Measurements from ENCODE around the gene IAH1. TPM values are rescaled to one million over a fixed set of nuclear protein-coding genes. Genes with fewer than 3 reads are reported as not detected.
"Not testable (repeated sequence)": the region's sequence is repeated elsewhere in the genome, so short reads cannot be mapped to it uniquely, and the experiment has no call there.

Gene IAH1
- total RNA-seq, 1 experiment from 2014 or later, result 67.6 TPM

DNA sequence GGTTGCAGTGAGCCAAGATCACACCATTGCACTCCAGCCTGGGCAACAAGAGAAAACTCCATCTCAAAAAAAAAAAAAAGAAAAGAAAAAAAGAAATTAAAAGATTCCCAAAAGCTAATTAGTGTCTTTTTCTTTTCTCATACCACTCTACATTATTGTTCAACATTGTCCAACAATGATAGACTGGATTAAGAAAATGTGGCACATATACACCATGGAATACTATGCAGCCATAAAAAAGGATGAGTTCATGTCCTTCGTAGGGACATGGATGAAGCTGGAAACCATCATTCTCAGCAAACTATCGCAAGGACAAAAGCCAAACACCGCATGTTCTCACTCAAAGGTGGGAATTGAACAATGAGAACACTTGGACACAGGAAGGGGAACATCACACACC is 39.6 kb downstream of the IAH1 start:
- in situ Hi-C loops (cut with HindIII; ENCODE audit: low pct_unique_long_range_greater_than_20kb, low sequenced_read_pairs), result not testable (repeated sequence)

DNA sequence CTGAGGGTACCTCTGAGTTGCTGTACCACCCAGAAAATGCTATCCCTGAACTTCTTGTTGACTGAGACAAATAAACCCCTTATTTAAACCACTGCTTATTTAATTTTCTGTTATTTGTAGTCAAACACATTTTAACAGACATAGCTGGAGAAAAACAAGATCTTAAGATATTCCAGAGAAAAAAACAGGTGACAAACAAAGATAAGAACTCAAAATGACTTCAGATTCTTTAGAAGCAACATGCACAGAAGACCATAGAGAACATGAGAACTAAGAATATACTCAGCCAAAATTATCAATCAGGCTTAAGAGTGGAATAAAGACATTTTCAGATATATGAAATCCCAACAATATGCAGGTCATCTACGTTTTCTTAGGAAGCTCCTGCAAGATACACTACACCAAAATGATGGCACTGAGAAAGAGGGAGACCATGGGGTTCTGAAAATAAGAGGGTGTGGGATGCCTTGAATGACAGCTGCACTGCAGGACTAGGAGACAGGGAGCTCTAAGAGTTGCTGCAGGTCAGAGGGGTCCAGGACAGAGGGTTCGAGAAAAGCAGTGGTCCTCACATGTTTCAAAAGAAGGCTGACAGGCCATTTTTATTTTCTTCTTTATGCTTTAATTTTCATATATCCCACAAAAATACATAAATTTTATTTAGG is 42.9 kb downstream of the IAH1 start:
- in situ Hi-C loops (cut with HindIII; ENCODE audit: low pct_unique_long_range_greater_than_20kb, low sequenced_read_pairs), result no loop called here
- DNase-seq (ENCODE audit: low read depth, low spot score), result no peak

More for the DNA sequence above, 39.6 kb downstream of the IAH1 start:
- DNase-seq (ENCODE audit: low read depth, low spot score), result not testable (repeated sequence)

DNA sequence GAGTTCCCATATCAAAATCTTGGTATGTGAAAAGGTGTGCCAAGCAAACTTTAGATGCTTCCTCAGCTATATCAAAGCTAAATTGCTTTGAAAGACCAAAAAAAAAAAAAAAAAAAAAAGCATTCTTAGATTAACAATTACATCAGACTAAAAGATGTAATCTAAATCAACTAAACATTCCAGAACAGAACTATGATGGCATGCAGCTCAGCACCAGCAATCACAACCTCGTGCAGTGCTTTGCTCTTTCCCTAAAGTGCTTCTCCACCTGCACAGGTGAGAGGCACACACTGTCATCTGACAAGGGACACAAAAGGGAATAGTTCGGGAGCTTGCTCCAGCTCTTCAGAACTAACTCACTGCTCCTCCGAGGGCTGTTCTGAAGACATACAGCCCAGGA is 43.8 kb downstream of the IAH1 start:
- in situ Hi-C loops (cut with HindIII; ENCODE audit: low pct_unique_long_range_greater_than_20kb, low sequenced_read_pairs), result no loop called here
- DNase-seq (ENCODE audit: low read depth, low spot score), result no peak

DNA sequence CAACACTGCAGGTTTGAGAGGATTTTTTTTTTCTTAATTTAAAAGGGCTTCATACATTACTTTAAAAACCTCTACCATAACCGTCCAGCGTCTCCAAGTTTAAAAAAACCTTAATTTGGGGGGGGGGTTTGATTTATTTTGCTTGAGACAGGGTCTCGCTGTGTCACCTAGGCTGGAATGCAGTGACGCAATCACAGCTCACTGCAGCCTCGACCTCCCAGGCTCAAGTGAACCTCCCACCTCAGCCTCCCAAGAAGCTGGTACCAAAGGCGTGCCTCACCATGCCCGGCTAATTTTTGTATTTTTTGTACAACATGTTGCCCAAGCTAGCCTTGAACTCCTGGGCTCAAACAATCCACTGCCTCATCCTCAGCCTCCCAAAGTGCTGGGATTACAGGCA is 44.4 kb downstream of the IAH1 start:
- DNase-seq (ENCODE audit: low read depth, low spot score), result no peak
- in situ Hi-C loops (cut with HindIII; ENCODE audit: low pct_unique_long_range_greater_than_20kb, low sequenced_read_pairs), result no loop called here

DNA sequence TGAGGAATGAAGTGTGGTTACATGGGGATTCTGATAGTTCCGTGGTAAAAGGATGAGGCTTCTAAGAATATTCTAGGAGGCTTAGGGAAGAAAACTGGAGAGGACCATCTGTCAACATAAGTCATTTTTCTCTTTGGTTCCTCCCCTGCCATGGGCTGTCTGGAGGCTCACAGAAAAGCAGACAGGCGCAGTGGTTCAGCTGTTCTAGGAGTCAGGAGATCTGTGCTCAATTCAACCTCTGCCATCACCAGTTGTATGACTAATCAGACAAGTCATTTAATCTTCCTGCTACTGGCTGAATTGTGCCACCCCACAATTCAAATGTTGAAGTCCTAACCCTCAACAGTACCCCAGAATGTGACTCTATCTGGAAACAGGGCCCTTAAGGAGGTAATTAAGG is 44.9 kb downstream of the IAH1 start:
- in situ Hi-C loops (cut with HindIII; ENCODE audit: low pct_unique_long_range_greater_than_20kb, low sequenced_read_pairs), result no loop called here
- DNase-seq (ENCODE audit: low read depth, low spot score), result no peak

DNA sequence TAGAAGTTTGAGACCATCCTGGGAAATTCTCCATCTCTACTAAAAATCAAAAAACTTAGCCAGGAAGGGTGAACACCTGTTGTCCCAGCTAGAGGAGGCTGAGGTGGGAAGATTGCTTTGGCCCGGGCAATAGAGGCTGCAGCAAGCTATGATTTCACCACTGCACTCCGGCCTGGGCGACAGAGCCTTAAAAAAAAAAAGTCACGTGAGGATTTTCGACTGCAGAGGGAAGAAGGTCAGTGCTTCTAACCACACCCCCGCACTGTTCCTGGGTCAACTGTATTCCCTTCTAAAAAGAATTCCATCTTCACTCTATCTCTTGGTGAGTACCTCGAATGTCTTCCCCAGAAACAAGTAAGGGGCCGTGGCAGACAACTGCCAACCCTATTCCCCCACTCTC is 49.9 kb downstream of the IAH1 start:
- no peak for DNase-seq (ENCODE audit: low read depth, low spot score)
- in situ Hi-C loops (cut with HindIII; ENCODE audit: low pct_unique_long_range_greater_than_20kb, low sequenced_read_pairs), result no loop called here

DNA sequence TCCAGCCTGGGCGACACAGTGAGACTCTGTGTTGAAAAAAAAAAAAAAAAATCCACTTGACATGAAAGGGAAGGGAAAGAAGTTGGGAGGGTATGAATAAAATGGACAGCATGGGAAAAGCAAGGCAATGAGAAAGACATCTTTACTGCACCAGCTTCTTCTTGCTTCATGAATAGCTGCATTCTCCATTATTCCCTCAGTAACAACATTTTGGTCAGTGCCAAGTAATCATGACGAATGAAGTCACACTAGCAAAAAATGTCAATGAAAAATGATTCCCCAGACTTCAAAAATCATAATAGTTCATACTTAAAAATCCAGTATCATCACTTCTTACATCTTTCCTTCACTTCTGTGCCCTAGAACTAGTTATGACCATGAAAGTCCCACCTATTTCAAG is 50.9 kb downstream of the IAH1 start:
- peak; percentile 59 for DNase-seq (ENCODE audit: low read depth, low spot score)
- in situ Hi-C loops (cut with HindIII; ENCODE audit: low pct_unique_long_range_greater_than_20kb, low sequenced_read_pairs), result no loop called here

DNA sequence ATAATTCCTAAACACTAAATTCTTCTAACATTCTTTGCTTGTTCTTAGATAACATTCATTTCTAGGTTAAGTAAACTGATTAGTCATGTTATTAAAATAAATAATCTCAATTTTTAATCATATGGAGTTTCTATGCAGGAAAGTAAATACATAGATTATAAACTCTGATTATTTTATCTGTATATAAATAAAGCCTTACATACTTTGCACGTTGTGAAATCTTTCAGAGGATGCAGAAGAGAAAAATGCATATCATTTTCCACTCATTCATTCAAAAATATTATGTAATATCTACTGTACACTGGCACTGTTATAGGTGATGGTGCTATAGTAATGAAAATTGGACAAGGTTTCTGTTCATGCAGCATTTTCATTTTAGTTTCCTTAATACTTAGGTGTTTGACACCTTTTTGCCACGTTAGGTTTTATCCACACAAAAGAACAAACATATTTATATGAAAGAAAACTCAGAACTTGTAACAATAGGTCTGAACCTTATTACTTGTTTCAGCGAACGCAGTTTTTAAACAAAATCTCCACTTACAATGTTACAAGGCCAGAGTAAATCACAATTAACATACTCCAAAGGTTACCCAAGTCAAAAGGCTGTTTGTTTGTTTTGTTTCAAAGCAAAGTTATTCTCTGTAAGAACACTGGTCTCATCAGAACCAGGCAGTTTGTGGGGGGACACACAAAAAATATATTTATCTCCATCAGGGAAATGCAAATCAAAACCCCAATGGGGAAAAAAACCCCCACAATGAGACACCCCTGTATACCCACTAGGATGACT is 53.8 kb downstream of the IAH1 start:
- in situ Hi-C loops (cut with HindIII; ENCODE audit: low pct_unique_long_range_greater_than_20kb, low sequenced_read_pairs), result no loop called here
- no peak for DNase-seq (ENCODE audit: low read depth, low spot score)

DNA sequence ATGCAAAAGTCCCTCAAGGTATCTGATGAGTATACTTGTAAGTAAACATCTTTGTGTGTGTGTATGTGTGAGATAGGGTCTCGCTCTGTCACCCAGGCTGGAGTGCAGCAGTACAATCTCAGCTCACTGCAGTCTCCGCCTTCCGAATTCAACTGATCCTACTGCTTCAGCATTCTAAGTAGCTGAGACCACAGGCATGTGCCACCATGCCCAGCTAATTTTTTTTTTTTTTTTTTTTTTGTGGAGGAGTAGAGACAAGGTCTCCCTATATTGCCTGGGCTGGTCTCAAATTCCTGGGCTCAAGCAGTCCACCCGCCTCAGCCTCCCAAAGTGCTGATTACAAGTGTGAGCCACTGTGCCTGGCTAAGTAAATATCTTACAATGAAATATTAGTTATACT is 58.1 kb downstream of the IAH1 start:
- DNase-seq (ENCODE audit: low read depth, low spot score), result no peak
- in situ Hi-C loops (cut with HindIII; ENCODE audit: low pct_unique_long_range_greater_than_20kb, low sequenced_read_pairs), result no loop called here

DNA sequence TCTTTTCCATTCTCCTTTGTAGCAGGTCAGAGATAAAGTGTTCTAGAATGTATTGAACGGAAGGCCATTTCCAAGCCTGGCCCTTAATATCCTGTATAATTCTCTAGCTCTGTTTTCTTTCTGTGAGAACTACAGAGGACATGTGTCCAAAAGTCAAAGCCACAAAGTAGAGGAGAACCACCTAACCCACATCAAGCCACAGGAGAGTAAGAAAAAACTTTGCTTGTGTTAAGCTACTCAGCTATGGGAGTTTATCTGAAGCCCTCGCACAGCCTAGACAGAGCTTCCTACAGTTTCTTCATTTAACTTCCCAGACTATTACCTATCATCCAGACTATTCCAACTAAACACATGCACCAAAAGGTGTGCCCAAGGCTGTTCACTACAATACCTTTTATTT is 59.3 kb downstream of the IAH1 start:
- no peak for DNase-seq (ENCODE audit: low read depth, low spot score)
- in situ Hi-C loops (cut with HindIII; ENCODE audit: low pct_unique_long_range_greater_than_20kb, low sequenced_read_pairs), result no loop called here

DNA sequence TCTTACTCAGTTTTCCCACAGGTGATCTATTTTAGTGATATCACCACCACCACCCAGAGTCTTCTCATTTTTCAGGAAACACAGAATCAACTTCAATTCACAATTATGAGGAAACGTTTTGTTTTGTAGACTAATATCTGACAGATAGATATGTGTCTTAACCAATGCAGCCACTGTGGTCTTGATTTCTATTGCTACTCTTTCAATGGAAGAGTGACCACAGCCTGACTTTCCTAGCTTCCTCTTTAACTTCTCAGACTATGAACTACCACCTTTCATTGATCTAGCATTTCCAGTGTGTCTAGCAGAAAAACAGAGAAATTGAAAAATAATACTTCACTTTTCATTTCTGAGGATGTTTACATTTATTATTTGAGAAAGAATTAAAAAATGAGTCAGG is 60.8 kb downstream of the IAH1 start:
- in situ Hi-C loops (cut with HindIII; ENCODE audit: low pct_unique_long_range_greater_than_20kb, low sequenced_read_pairs), result no loop called here
- no peak for DNase-seq (ENCODE audit: low read depth, low spot score)

DNA sequence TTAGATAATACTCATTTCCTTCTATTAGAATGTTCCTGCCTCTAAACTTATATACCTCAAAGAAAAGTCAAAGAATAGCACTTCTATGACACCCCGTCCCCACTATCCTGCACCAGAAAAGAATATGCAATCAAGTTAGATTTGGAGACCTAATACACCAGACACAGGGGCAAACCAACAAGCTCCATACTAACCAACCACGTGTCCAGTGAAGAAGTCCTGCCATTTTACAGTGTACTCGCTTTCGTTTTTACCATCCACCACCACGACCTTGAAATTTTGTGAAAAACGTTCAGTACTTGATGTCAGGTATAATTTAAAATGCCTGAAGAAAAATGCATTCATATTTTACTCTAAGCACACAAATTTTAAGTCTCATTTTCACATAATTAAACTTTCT is 62.2 kb downstream of the IAH1 start:
- peak; percentile 29 for DNase-seq (ENCODE audit: low read depth, low spot score)

DNA sequence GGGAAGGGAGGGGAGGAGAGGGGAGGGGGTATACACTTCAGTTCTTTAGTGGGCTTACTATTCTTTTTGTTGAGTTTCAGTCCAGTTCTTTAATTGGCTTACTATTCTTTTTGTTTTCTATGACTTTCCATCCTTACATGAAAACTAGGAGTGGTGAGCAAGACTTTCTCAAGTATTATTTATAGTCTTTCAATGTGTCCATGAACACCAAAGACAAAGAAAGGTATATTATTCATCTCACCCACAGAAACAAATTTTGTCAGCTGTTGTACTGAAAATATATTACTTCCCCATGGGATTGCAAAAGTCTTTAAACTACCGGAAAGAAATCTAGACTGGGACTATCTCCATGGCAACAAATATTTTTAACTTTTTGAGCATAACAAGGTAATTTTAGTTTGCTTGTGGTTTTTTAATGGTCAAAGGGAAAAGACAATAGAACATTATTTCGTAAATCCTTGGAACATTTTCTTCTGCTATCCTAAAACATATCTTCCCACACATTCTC is 63.7 kb downstream of the IAH1 start:
- in situ Hi-C loops (cut with HindIII; ENCODE audit: low pct_unique_long_range_greater_than_20kb, low sequenced_read_pairs), result no loop called here
- DNase-seq (ENCODE audit: low read depth, low spot score), result peak; percentile 59

More for the DNA sequence above, 62.2 kb downstream of the IAH1 start:
- in situ Hi-C loops (cut with HindIII; ENCODE audit: low pct_unique_long_range_greater_than_20kb, low sequenced_read_pairs), result no loop called here

Other genes starting within 250 kb of the IAH1 start
- 91.0 and 105 TPM in 2 replicates for gene ITGB1BP1, start 51.0 kb upstream of the IAH1 start, total RNA-seq (2014; rRNA removed; shearing (Covaris generic))
- 96.8 and 110 TPM in 2 replicates for gene CPSF3, start 50.9 kb upstream of the IAH1 start, total RNA-seq (2014; rRNA removed; shearing (Covaris generic))
- gene ADAM17, start 81.3 kb downstream of the IAH1 start, total RNA-seq (2014; rRNA removed; shearing (Covaris generic)), result 33.3 and 34.9 TPM in 2 replicates
- 245 and 253 TPM in 2 replicates for gene YWHAQ, start 156.4 kb downstream of the IAH1 start, total RNA-seq (2014; rRNA removed; shearing (Covaris generic))